K562 (cell line): ENCODE results near the gene GANAB. TPM values are rescaled to one million over a fixed set of nuclear protein-coding genes. Genes with fewer than 3 reads are reported as not detected.

Source experiments
- ETV1 ChIP-seq: fragments of 450-650 bp; conservative IDR thresholded peaks from 2 replicates; pipeline ENCODE4 v1.6.1; 2016; ENCODE audit warnings: missing genetic modification characterization, control low read depth, low read depth, missing compliant biosample characterization
- FOSL1 ChIP-seq: fragments of 200-800 bp; sonication (Bioruptor generic); conservative IDR thresholded peaks from 2 replicates; pipeline ENCODE4 v1.6.1; 2016; ENCODE audit warnings: missing genetic modification characterization, missing compliant biosample characterization
- GATAD2A ChIP-seq: fragments of 450-650 bp; IDR thresholded peaks from 2 replicates; pipeline ENCODE4 v1.6.1; 2017
- HLTF ChIP-seq: fragments of 450-650 bp; IDR thresholded peaks from 2 replicates; pipeline ENCODE4 v1.6.1; 2016
- MTA3 ChIP-seq: fragments of 450-650 bp; formaldehyde crosslinking; IDR thresholded peaks from 2 replicates; pipeline ENCODE4 v1.6.1; 2017; ENCODE audit warnings: mild to moderate bottlenecking, borderline replicate concordance
- MYBL2 ChIP-seq, 2 experiments: fragments of 450-650 bp in 1 of 2; sonication (generic) in 1 of 2; formaldehyde crosslinking in 1 of 2; IDR thresholded peaks; 2 replicates each; pipeline versions ENCODE4 v1.6.1 to v1.8.1; 2017 to 2022; ENCODE audit warnings: borderline replicate concordance in 1 of 2, inconsistent platforms in 1 of 2, low read depth in 1 of 2, mild to moderate bottlenecking in 1 of 2, missing genetic modification reagents in 1 of 2, moderate library complexity in 1 of 2
- NCOA1 ChIP-seq: fragments of 450-650 bp; IDR thresholded peaks from 2 replicates; pipeline ENCODE4 v1.6.1; 2016; ENCODE audit warnings: low read depth
- SMAD3 ChIP-seq: fragments of 450-650 bp; formaldehyde crosslinking; conservative IDR thresholded peaks from 2 replicates; pipeline ENCODE4 v1.4.0; 2020; ENCODE audit warnings: mild to moderate bottlenecking
- TRIM24 ChIP-seq, 2 experiments: fragments of 450-650 bp; IDR thresholded peaks; 2 replicates each; pipeline ENCODE4 v1.6.1; 2016
- polyA plus RNA-seq, 8 experiments: library from polyadenylated mRNA; depleted of rRNA in 4 of 8; stranded (reverse) in 5 of 8; unstranded in 3 of 8; fragments of >200 nt; fragmentation: Nextera tagmentation in 2 of 8; fragmentation: Illumina TruSeq in 1 of 8; extraction: Ambion mirVana in 2 of 8; extraction: Trizol in 1 of 8; gene quantifications; 2 replicates each; pipeline versions ENCODE4 v1.2.1 to v1.2.3, GENCODE V29; 2011 to 2014; ENCODE audit warnings: inconsistent platforms in 1 of 8, missing spikeins in 1 of 8
- total RNA-seq, 7 experiments: library from RNA; depleted of rRNA in 6 of 7; stranded (reverse); fragments of >200 nt in 6 of 7; fragmentation: Illumina TruSeq in 2 of 7; extraction: Trizol in 2 of 7; gene quantifications; 2 replicates each; pipeline versions ENCODE4 v1.2.1 to v1.2.3, GENCODE V29; 2011 to 2021; ENCODE audit warnings: low replicate concordance in 1 of 7
- TF ChIP-seq, protein P1 (sequence below): fragments of 250-450 bp; sonication (Bioruptor Pico); IDR thresholded peaks from 2 replicates; pipeline ENCODE4 v1.4.0; 2020; ENCODE audit warnings: mild to moderate bottlenecking, moderate library complexity
- TF ChIP-seq, protein P2 (sequence below): fragments of 450-650 bp; IDR thresholded peaks from 2 replicates; pipeline ENCODE4 v1.6.1; 2016; ENCODE audit warnings: borderline replicate concordance
- TF ChIP-seq, protein P3 (sequence below): fragments of 450-650 bp; IDR thresholded peaks from 2 replicates; pipeline ENCODE4 v1.6.1; 2016; ENCODE audit warnings: mild to moderate bottlenecking, moderate library complexity

GANAB gene
- total and polyA plus RNA-seq, 9 of the 15 experiments (the other 6 are each of a cell fraction or from before 2014, with no cell fraction given), result 6.5 to 284 (median 161) TPM

DNA sequence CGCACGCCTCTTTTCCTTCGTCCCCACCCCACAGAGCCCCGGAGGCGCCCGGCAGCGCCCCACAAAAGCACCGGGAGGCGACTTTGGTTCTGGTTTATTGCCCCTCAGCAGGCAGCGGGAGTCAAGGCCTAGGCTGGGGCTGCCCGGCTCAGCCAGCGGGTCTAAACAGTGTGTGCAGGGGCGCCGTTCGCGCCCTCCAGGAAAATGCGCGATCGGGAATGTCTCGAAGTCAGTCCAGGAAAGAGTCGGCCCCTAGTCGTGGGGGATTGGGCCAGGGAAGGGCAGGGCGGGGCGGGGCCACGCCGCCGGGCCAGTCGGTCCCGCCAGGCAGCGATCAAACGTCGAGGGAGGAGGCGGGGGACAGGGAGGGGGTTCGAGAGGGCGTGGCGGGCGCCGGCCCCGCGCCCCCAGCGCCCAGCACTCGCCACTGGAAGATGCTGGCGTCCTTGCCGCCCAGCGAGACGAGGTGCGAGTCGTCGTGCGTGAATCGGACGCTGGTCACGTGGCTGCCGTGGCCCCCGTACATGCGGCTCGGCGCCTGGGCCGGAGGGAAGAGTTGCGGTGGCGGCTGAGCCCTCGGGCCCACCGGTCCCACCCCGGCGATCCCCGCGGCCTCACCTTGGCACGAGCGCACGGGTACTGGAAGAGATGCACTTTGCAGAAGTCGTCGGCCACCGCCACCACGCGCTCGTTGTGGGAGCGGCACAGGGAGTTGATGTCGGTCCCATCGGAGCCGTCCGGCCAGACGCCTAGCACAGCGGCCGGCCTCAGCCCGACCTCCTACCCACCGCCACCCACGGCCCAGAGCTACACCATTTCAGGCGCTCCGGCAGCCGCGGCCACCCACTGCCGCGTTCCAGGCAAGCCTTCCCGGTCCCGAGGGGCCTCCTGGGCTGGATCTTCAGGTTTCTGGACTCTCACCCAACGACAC lies 44.0 kb downstream of the GANAB start (continued):
- TF ChIP-seq SMAD3 (CRISPR knock-in tag), result no peak
- TF ChIP-seq FOSL1 (tag), result no peak
- TF ChIP-seq, protein P1, sequence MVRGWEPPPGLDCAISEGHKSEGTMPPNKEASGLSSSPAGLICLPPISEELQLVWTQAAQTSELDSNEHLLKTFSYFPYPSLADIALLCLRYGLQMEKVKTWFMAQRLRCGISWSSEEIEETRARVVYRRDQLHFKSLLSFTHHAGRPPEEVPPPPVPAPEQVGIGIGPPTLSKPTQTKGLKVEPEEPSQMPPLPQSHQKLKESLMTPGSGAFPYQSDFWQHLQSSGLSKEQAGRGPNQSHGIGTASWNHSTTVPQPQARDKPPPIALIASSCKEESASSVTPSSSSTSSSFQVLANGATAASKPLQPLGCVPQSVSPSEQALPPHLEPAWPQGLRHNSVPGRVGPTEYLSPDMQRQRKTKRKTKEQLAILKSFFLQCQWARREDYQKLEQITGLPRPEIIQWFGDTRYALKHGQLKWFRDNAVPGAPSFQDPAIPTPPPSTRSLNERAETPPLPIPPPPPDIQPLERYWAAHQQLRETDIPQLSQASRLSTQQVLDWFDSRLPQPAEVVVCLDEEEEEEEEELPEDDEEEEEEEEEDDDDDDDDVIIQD (CRISPR knock-in tag), result no peak
- TF ChIP-seq, protein P2, sequence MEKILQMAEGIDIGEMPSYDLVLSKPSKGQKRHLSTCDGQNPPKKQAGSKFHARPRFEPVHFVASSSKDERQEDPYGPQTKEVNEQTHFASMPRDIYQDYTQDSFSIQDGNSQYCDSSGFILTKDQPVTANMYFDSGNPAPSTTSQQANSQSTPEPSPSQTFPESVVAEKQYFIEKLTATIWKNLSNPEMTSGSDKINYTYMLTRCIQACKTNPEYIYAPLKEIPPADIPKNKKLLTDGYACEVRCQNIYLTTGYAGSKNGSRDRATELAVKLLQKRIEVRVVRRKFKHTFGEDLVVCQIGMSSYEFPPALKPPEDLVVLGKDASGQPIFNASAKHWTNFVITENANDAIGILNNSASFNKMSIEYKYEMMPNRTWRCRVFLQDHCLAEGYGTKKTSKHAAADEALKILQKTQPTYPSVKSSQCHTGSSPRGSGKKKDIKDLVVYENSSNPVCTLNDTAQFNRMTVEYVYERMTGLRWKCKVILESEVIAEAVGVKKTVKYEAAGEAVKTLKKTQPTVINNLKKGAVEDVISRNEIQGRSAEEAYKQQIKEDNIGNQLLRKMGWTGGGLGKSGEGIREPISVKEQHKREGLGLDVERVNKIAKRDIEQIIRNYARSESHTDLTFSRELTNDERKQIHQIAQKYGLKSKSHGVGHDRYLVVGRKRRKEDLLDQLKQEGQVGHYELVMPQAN, result peak; percentile 51; the same call in 1 of the 2 replicates
- TF ChIP-seq, protein P3, sequence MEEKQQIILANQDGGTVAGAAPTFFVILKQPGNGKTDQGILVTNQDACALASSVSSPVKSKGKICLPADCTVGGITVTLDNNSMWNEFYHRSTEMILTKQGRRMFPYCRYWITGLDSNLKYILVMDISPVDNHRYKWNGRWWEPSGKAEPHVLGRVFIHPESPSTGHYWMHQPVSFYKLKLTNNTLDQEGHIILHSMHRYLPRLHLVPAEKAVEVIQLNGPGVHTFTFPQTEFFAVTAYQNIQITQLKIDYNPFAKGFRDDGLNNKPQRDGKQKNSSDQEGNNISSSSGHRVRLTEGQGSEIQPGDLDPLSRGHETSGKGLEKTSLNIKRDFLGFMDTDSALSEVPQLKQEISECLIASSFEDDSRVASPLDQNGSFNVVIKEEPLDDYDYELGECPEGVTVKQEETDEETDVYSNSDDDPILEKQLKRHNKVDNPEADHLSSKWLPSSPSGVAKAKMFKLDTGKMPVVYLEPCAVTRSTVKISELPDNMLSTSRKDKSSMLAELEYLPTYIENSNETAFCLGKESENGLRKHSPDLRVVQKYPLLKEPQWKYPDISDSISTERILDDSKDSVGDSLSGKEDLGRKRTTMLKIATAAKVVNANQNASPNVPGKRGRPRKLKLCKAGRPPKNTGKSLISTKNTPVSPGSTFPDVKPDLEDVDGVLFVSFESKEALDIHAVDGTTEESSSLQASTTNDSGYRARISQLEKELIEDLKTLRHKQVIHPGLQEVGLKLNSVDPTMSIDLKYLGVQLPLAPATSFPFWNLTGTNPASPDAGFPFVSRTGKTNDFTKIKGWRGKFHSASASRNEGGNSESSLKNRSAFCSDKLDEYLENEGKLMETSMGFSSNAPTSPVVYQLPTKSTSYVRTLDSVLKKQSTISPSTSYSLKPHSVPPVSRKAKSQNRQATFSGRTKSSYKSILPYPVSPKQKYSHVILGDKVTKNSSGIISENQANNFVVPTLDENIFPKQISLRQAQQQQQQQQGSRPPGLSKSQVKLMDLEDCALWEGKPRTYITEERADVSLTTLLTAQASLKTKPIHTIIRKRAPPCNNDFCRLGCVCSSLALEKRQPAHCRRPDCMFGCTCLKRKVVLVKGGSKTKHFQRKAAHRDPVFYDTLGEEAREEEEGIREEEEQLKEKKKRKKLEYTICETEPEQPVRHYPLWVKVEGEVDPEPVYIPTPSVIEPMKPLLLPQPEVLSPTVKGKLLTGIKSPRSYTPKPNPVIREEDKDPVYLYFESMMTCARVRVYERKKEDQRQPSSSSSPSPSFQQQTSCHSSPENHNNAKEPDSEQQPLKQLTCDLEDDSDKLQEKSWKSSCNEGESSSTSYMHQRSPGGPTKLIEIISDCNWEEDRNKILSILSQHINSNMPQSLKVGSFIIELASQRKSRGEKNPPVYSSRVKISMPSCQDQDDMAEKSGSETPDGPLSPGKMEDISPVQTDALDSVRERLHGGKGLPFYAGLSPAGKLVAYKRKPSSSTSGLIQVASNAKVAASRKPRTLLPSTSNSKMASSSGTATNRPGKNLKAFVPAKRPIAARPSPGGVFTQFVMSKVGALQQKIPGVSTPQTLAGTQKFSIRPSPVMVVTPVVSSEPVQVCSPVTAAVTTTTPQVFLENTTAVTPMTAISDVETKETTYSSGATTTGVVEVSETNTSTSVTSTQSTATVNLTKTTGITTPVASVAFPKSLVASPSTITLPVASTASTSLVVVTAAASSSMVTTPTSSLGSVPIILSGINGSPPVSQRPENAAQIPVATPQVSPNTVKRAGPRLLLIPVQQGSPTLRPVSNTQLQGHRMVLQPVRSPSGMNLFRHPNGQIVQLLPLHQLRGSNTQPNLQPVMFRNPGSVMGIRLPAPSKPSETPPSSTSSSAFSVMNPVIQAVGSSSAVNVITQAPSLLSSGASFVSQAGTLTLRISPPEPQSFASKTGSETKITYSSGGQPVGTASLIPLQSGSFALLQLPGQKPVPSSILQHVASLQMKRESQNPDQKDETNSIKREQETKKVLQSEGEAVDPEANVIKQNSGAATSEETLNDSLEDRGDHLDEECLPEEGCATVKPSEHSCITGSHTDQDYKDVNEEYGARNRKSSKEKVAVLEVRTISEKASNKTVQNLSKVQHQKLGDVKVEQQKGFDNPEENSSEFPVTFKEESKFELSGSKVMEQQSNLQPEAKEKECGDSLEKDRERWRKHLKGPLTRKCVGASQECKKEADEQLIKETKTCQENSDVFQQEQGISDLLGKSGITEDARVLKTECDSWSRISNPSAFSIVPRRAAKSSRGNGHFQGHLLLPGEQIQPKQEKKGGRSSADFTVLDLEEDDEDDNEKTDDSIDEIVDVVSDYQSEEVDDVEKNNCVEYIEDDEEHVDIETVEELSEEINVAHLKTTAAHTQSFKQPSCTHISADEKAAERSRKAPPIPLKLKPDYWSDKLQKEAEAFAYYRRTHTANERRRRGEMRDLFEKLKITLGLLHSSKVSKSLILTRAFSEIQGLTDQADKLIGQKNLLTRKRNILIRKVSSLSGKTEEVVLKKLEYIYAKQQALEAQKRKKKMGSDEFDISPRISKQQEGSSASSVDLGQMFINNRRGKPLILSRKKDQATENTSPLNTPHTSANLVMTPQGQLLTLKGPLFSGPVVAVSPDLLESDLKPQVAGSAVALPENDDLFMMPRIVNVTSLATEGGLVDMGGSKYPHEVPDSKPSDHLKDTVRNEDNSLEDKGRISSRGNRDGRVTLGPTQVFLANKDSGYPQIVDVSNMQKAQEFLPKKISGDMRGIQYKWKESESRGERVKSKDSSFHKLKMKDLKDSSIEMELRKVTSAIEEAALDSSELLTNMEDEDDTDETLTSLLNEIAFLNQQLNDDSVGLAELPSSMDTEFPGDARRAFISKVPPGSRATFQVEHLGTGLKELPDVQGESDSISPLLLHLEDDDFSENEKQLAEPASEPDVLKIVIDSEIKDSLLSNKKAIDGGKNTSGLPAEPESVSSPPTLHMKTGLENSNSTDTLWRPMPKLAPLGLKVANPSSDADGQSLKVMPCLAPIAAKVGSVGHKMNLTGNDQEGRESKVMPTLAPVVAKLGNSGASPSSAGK, result peak; percentile 93
- no peak; the same call in 1 of the 2 replicates for TF ChIP-seq NCOA1
- TF ChIP-seq HLTF, result no peak
- TF ChIP-seq ETV1 (tag), result no peak
- TF ChIP-seq GATAD2A, result no peak
- TF ChIP-seq TRIM24 (IDR thresholded peaks at IDR 0.05), result peak in 1 of 2 experiments; percentile 31; a peak in 1 of 4 replicates
- TF ChIP-seq MTA3, result no peak
- no peak for TF ChIP-seq MYBL2 (IDR thresholded peaks at IDR 0.05; ENCODE audit: low read depth)
- no peak for TF ChIP-seq MYBL2 (CRISPR knock-in tag; IDR thresholded peaks at IDR 0.05; ENCODE audit: borderline replicate concordance)
